GM12892 (cell line): Measurements from ENCODE around the gene RFC3.

Source experiments
- DNase-seq: peaks from one replicate; pipeline ENCODE4 v3.0.0; 2011; ENCODE audit not compliant: insufficient read length
- FAIRE-seq: peaks from 2 replicates; lab custom pipeline; 2011; peaks lifted over from hg19 to GRCh38; lab: Jason Lieb, UNC
- POLR2A ChIP-seq: IDR thresholded peaks from 2 replicates; pipeline ENCODE4 v1.6.1; 2011; ENCODE audit warnings: low read depth, low read length, control low read depth
- POLR2AphosphoS5 ChIP-seq: IDR thresholded peaks from 2 replicates; pipeline ENCODE4 v1.6.1; 2011; ENCODE audit warnings: low read depth, low read length, control low read depth
- TAF1 ChIP-seq: IDR thresholded peaks from 2 replicates; pipeline ENCODE4 v1.6.1; 2011; ENCODE audit warnings: low read depth, mild to moderate bottlenecking, control low read depth, low read length, borderline replicate concordance

RFC3 gene

GRCh38 chr13:33827139-33827538, 9.2 kb downstream of the RFC3 start:
- FAIRE-seq (no peak), DNase-seq (no peak)
- TF ChIP-seq TAF1 (no peak), POLR2A (no peak), POLR2AphosphoS5 (no peak)

- TF ChIP-seq TAF1 (no peak), POLR2A (peak; percentile 20; the same call in 1 of the 2 replicates), POLR2AphosphoS5 (no peak; the same call in 1 of the 2 replicates)
- FAIRE-seq, result peak; percentile 84
- DNase-seq, result no peak
Measured at GRCh38 chr13:33828431-33829129, 10.6 kb downstream of the RFC3 start.

- no peak for FAIRE-seq
- TF ChIP-seq TAF1, result no peak
- no peak for TF ChIP-seq POLR2A
- TF ChIP-seq POLR2AphosphoS5, result no peak
- DNase-seq, result no peak
Measured at GRCh38 chr13:33832872-33833271, 14.9 kb downstream of the RFC3 start.

GRCh38 chr13:33838647-33839046, 20.7 kb downstream of the RFC3 start:
- FAIRE-seq (no peak), DNase-seq (no peak)
- TF ChIP-seq POLR2A (no peak), POLR2AphosphoS5 (no peak), TAF1 (no peak)

- TF ChIP-seq TAF1, result no peak
- TF ChIP-seq POLR2A, result no peak
- no peak for TF ChIP-seq POLR2AphosphoS5
- DNase-seq, result no peak
- no peak for FAIRE-seq
Measured at GRCh38 chr13:33840402-33840801, 22.5 kb downstream of the RFC3 start.

- FAIRE-seq (no peak), DNase-seq (no peak)
- TF ChIP-seq POLR2A, result peak; percentile 40; the same call in 1 of the 2 replicates
- no peak for TF ChIP-seq TAF1
- 0 out of 2 replicates have a peak, but pooled peaks have one; percentile 44 for TF ChIP-seq POLR2AphosphoS5
Measured at GRCh38 chr13:33842207-33842606, 24.3 kb downstream of the RFC3 start.

- DNase-seq, result no peak
- FAIRE-seq, result no peak
Measured at GRCh38 chr13:33842986-33843385, 25.0 kb downstream of the RFC3 start.

GRCh38 chr13:33845572-33846302, 27.8 kb downstream of the RFC3 start:
- DNase-seq, result no peak
- TF ChIP-seq POLR2A (no peak), TAF1 (no peak), POLR2AphosphoS5 (no peak)
- peak; percentile 5 for FAIRE-seq

More at GRCh38 chr13:33842986-33843385, 25.0 kb downstream of the RFC3 start:
- TF ChIP-seq POLR2AphosphoS5 (no peak), TAF1 (no peak)

- peak; percentile 75 for TF ChIP-seq POLR2AphosphoS5
- no peak for TF ChIP-seq TAF1
- TF ChIP-seq POLR2A, result peak; percentile 44; the same call in 1 of the 2 replicates
- FAIRE-seq (peak; percentile 14), DNase-seq (no peak)
Measured at GRCh38 chr13:33846303-33847062, 28.5 kb downstream of the RFC3 start.

GRCh38 chr13:33849211-33849610, 31.3 kb downstream of the RFC3 start:
- DNase-seq, result no peak
- FAIRE-seq, result no peak
- no peak for TF ChIP-seq POLR2AphosphoS5
- no peak for TF ChIP-seq POLR2A
- TF ChIP-seq TAF1, result no peak

- FAIRE-seq (no peak), DNase-seq (no peak)
- TF ChIP-seq POLR2AphosphoS5 (no peak), TAF1 (no peak), POLR2A (no peak)
Measured at GRCh38 chr13:33855371-33855895, 37.5 kb downstream of the RFC3 start.
